Limb (tissue), 2 donors: ENCODE data around the gene ANXA9.

Source experiments
- DNase-seq, 2 donors: peaks; one replicate each; pipeline ENCODE4 v3.0.0-alpha.2; 2016; ENCODE audit errors: extremely low spot score in 2 of 2

The ANXA9 gene

DNA sequence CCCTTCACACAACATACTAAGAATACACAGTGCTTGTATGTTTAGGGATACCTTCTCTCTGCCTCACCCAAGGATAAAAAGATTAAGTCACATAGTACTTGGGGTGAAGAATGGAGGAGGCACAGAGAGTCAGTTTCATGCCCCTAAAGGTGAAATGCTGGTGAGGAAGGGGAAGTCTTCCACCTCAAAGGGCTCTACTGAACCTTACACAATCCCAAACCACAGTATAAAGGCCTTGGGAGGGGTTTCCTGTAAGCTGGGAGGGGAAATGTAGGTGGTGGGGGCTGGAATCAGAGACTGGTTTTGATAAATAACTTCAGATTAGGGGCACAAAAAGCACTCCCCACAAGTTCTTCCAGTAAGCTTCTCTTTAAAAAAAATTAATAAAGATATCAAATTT lies 21.1 kb downstream of the ANXA9 start:
- DNase-seq: no peak

DNA sequence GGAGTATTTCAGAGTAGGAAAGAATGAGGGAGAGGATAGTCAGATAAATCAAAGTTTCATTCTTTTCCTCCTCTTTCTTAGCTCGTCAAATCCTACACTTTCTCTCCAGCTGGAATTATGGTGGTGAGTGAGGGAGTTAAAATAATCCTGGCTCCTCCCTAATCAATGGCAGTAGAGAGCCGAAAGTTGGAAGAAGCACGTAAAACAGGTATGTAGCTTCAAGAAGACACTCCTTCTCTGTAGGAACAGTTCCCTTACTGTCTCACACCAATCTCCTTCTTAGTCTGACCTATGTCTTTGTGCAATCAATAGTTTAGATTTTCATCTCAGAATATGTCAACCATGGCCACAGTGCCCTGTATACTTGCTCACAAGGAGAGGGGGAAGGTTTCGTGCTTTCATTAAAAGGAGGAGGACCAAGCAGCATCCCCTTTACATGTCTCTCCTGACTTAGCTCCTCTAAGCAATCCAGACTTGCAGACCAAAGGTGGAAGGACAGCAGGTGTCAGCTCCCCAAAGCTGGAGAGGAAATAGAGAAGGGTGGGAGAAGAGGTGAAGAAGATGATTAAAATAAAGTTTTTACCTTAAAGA lies 23.7 kb downstream of the ANXA9 start:
- no peak for DNase-seq

DNA sequence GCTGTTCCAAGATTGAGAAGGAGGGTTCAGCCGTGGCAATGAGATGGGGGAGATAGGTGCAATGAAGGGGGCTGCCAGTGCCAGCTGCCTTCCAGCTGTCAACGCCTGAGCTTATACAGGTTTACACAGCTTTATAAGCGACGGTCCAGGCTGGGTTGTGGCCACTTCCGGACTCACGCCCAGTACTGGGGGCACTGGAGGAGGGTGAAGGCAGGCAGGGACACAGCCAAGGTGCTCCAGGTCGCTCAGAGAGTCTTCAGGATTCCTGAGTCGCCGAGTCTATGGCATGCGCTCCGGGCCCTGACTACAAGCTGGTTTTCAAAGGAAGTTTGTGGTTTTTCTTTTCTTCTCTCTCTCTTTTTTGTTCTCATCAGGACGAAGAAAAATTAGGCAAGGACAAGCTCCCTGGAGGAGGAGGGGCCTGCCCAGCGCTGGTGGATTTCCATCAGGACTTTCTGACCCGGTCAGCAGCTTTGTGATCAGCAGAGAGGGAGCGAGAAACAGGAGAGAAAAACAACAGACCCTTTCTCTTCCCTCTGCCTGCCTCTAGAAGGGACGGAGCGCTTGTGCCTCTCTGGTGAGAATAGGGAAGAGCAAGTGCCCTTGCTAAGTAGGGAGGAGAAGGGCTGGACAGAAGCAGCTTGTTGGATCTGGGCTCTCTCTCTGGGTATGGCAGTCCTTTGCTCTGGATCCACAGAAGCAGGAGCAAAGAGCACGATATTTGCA lies 24.4 kb downstream of the ANXA9 start, which contains the start of gene MINDY1:
TSS of gene MINDY1 (minus strand) at position 576 of the 726 bp plus-strand sequence. CDS start 4,285 bp downstream, outside the sequence.
- DNase-seq: peak; percentile 75 to 90

DNA sequence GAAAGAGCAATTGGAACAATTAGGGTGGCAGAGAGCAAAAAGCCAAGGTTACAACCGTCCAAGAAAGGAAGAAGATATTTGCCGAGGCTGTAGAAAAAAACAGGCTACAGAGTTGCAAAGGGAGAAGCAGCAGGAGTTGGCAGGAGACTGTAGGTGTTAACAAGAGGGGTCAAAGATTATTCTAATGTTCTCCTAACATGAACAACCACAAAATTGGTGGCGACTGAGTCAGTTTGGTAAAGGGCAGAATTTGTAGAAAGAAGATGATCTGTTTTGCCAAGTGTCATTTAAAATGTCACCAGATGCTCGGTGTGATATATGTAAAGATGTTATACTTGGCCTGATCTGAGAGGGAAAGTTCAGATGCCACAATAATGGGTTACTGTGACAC lies 25.8 kb downstream of the ANXA9 start:
- DNase-seq: no peak

DNA sequence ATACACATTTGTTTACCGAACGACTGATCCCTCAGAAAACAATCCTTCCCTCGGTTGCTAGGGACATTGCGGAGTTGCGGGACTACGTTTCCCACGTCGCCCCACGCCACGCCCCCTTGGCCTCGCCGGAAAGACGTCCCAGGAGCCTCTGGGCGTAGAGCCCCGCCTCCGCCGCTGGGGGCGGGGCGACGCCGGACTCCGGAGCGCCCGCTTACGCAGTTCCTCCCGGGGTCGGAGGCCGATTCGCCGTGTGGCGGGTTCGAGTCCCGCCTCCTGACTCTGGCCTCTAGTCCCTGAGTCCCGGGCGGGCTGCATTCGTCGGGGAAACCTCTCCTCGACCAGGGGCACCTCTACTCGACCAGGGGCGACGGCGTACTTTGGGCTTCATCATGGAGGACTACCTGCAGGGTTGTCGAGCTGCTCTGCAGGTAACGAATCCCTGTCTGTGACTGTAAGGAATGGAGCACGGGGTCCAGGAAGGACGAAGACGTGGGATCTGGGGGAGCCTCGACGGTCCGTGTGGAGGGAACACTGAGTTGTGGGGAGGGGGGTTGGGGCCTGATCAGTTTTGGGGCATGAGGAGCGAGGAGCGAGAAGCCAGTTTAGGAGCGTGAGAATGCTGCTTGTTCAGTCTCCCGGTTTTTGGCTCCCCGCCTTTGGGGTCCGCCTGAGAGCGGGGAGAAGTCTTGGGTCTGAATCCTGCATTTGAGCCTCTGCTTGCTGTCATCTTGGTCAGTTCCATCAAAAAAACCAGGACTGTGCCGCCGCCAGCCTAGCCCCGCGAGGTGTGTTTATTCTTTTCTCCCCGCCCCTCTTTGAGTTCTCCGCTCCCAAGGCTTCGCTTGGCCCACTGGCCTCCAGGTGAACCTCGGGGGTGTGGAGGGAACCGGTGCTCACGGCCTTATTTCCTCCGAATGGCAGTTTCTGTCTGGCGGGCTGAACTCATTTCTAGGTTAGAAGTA lies 26.4 kb downstream of the ANXA9 start, which contains the start of gene PRUNE1:
TSS of gene PRUNE1 (plus strand) at position 206 of the 962 bp plus-strand sequence. CDS start at position 390, 184 bp downstream.
- peak; percentile 97 for DNase-seq

DNA sequence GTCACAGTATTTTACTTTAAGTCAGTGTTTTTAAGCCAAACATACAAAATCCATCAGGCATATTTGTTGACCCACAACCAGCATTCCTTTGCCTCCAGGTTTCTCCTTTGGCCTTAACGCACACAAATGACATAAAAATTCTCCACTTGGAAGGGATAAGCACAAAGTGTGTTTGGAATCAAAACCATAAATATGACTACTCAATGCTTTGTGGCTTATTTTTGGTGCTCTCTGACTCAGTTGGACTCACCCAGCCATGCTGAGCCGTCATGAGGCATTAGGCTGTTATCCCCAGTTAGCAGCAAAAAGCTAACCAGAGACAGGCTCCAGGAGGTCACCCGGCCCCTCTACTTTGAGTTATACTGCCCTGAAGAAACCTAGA lies 27.1 kb downstream of the ANXA9 start:
- DNase-seq: no peak

DNA sequence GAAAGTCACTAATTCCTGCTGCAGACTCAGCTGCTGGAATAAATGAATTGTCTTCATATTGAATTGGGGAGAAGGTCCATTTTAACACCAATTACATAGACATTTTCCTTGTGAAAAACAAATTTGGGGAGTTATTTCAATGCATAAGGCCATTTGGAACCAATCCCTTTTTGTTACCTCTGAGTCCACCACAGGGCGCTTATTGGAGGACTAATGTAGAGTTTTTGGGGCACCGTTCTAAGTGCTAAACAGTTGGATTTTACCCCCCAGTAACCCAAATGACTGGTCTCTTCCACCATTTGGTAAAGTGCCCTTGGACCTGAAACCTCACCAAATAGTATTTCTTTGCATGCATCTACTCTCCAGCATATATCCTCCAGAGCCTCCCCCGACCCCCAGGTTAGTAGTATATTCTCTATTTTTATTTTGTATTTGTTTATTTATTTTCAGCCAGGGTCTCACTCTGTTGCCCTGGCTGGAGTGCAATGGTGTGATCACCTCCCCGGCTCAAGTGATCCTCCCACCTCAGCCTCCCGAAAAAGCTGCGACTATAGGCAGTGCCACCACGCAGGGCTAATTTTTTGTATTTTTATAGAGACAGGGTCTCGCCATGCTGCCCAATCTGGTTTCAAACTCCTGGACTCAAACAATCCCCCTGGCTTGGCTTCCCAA lies 27.7 kb downstream of the ANXA9 start:
- DNase-seq: no peak

DNA sequence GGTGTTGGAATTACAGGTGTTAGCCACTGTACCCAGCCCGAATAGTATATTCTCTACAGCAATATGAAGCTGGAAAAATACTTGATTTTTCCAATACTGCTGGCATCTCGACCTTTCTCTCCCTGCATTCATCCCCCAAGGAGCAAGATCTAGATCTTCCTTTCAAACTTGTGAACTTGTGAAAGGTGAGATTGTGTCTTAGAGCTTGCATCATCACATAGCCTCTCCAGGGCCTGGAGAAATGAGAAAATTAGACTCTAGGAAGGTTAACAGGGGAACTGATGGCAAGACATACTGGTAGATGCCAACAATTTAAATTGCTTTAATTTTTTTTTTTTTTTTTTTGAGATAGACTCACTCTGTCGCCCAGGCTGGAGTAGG lies 28.2 kb downstream of the ANXA9 start:
- no peak for DNase-seq

DNA sequence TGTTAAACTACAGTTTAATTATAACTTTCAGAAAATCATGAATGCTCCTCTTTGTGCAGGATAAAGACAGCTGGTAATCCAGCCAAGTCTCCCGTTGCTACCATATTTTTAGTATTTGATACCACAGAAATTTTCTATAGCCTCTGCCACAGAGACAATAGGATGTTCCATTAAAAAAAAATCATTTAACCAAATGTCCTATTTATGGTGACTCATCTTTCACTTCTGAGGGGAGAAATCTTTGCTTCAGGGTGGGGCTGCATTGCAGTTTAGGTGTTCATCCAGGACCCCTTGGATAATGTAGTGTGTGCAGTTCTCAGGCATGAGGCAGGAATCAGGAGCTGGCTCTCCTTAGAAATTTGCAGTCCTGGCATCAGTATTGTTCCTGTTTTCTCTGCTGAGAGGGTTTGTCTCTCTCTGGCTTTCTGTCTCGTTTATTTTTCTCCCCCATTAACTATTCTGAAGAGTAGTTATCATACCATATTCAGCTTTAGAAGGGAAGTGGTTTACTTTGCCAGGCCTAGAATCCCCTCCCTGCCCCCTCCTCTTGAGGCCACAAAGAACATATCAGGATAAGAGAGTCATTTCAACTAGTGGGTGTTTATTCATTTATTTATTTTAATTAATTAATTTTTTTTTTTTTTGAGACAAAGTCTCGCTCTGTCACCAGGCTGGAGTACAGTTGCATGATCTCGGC lies 29.2 kb downstream of the ANXA9 start:
- DNase-seq: no peak

DNA sequence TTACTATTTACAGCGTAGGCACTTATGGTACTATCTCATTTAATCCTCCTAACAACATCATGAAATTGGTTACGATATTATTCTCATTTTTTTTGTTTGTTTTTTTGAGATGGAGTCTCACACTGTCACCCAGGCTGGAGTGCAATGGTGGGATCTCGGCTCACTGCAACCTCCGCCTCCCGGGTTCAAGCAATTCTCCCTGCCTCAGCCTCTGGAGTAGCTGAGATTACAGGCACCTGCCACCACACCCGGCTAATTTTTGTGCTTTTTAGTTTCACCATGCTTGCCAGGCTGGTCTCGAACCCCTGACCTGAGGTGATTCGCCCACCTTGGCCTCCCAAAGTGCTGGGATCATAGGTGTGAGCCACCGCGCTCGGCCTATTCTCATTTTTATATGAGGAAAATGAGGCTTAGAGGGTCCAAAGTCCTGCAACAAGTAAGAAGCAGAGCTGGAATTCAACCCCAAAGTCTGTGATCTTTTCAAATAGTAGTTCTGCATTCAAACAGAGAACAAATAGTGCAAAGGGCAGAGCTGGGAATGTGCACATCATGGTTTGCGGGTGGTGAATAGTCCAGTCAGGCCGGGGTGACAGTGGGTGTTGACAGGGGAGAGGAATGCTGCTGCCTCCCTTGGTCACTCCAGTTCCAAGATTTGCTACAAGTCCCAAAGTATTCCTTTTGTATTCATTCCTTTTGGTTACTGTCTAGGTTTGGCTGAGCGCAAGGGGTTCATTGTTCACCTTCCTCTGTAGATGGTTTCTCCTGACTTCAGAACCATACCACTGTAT lies 30.8 kb downstream of the ANXA9 start:
- DNase-seq: no peak

DNA sequence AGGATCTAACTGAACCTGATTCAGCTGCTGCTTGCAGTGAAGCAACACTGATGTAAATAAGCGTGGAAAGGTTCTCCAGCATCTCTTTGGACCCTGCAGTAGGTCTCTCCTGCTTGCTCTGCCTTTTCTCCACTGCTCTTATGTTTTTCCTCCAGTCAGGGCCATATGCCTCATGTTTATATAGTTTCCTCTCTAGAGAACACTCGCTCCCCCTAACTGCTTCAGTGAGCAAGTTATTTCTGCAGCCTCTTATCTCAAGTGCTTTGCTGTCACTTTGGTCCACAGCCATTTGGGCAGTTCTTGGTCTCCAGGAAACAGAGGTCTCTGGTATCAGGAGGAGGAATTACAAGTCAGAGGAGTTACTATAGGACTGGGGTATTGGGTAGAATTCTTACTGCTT lies 31.4 kb downstream of the ANXA9 start:
- DNase-seq: no peak

DNA sequence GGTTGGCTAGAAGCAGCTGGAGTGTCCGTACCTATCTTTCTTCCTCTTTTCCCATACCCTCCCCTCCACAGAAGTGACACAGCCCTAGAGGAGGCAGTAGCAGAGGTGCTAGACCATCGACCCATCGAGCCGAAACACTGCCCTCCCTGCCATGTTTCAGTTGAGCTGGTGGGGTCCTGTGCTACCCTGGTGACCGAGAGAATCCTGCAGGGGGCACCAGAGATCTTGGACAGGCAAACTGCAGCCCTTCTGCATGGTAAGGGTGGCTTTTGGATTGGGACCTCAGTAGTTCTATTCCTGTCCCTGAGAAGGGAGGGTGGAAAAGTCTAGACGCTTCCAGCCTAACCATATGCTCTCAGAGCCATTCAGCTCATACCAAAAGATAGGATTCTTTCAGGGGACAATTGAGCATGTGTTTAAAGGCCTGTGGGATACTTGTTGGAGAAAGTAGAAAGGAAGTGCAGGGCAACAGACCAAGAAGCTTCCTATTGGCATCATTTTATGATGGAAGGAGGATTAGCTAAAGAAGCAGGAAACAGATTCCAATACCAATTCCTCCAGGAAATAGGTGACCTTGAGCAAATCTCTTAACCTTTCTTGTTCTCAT lies 42.6 kb downstream of the ANXA9 start:
- DNase-seq: peak; percentile 40 to 75

DNA sequence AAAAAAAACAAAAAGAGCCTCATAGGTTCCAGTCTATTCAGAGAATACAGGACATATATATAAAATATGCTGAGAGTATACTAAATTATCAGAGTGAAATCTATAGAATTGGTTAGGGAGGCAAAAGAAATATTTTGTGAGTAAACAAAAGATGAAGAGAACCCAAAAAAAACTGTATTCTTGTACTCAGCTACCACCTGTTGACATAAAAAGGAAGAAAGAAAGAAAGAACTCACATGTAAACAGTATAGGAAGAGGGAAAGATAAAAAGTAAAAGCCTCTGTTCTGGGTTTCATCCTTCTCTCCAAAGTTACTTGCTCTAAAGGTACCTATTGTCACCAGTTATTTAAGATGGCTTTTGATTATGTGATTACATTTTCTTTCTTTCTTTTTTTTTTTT lies 44.4 kb downstream of the ANXA9 start:
- DNase-seq: no peak

DNA sequence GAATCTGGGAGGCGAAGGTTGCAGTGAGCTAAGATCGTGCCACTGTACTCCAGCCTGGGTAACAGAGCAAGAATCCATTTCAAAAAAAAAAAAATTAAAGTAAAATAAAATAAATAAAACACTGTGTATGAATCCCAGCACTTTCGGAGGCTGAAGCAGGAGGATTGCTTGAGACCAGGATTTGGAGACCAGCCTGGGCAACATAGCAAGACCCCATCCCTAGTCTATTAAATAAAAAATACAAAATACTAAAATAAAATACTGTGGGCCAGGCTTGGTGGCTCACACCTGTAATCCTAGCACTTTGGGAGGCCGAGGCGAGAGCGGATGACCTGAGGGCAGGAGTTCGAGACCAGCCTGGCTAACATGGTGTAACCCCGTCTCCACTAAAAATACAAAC lies 50.1 kb downstream of the ANXA9 start:
- DNase-seq: no peak

DNA sequence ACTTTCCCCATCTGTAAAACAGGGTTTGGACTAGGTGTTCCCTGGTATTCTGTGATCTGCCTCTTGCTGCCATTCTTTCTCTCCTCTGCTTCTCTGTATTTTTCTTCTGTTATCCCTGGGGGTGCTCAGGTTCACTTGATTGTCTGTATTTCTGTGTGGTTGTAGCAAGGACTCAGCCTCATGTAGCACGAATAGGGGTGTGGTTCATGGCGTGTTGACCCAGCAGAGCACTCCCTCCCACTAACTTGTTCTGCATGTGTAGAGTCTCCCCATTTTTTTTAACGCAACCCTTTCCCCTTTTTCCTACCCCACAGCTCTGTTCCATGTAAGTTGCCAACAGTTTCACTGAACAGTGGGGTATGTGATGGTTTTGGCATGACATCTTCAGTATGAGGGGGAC lies 53.1 kb downstream of the ANXA9 start:
- DNase-seq: no peak

DNA sequence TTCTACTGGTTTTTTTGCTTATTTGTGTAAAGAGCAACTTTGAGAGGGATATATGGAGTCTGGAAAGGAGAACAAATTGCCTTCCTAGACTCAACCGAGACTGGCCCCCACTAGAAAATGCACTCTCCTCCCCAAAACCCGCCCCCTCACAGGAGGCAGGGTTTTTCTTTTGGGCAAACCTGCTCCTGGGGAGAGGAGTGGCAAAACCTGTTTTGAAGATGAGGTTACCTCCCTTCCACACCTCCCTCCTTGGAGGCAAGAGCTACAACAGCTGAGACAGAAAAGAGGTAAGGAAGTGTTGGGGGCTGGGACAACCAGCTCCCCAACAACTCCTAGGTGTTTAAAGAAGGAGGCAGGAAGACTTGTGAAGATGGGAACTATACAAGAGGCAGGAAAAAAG lies 54.3 kb downstream of the ANXA9 start, which contains the start of gene BNIPL:
TSS of gene BNIPL (plus strand) at position 231 of the 400 bp plus-strand sequence. CDS start at position 371, 140 bp downstream.
- no peak for DNase-seq

DNA sequence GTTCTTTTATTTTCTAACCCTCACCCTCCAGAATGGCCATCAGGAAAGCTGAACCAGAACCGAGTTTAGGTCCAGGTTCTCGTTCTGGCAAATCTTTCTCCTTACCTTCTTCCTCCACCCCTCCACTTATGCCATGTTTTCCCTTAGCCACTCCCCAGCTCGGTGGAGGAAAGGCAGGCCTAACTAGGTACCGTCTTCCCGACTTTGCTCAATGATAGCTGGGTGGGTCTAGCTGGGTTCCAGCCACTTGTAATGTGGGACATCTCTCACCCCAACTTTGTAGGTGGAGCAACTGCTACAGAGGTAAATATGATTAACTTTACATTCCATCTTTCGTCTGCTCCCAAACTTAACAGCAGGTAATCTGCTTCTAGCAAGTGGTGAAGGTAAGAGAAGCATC lies 54.9 kb downstream of the ANXA9 start:
- DNase-seq: no peak

DNA sequence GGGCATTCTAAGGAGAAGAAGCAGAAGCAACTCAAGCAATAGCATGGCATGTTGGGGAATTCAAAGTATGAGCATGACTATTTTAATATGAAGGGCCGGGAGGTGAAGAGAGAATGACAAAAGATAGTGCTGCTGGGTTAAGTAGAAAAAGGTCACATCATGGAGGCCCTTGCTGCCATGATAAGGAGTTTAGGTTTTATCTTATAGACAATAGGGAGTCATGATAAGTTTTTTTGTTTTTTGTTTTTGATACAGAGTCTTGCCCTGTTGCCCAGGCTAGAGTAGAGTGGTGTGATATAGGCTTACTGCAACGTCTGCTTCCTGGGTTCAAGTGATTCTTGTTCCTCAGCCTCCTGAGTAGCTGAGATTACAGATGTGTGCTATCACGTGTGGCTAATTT lies 57.4 kb downstream of the ANXA9 start:
- DNase-seq: no peak

DNA sequence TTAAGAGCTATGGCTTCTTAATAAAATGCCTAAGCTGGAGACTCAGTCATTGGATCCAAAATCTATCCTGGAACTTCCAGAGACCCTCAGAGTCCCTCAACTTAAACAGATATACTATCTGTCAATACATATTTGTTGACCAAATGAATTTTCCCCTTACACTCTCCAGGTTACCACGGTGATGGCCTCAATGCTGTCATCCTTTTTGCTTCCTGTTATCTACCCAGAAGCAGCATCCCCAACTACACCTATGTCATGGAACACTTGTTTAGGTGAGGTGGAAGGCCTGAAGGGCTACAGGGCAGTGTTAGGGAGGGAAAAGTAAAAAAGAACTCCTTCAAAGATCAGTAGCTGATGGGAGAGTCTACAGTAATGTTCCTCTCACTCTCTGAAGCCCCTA lies 61.1 kb downstream of the ANXA9 start:
- DNase-seq: no peak
